ELR (cell line): Measurements from ENCODE around the gene TPO.

ENCODE experiments used
- DNase-seq: peaks from one replicate; pipeline ENCODE4 v3.0.0-alpha.2; 2015; ENCODE audit warnings: low read depth

Gene TPO

GRCh38 chr2:1450915-1451314 is 37.7 kb downstream of the TPO start:
- no peak for DNase-seq

- no peak for DNase-seq
Observed at GRCh38 chr2:1451422-1451821, 38.2 kb downstream of the TPO start.

- no peak for DNase-seq
Observed at GRCh38 chr2:1453561-1453960, 40.3 kb downstream of the TPO start.

DNA sequence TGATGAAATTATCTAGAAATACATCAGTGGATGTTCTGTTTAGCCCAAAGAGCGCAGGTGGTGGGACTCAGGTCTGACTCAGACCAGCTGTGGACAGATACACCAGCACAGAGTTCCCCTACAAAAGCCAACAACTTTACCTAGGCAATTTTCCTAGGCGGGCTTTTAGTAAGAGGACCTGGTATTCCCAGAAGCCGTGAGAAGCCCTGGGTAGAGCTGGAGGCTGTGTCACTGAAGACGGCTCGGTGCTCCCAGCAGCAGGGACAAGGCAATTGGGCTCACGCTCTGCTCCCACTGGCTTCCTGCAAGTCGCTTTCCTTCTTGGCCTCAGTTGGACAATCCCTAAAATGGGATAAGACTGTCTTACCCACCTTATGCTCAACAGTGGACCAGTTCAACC is 41.1 kb downstream of the TPO start:
- DNase-seq, result no peak

GRCh38 chr2:1455466-1455865 is 42.2 kb downstream of the TPO start:
- peak; percentile 19 for DNase-seq

DNA sequence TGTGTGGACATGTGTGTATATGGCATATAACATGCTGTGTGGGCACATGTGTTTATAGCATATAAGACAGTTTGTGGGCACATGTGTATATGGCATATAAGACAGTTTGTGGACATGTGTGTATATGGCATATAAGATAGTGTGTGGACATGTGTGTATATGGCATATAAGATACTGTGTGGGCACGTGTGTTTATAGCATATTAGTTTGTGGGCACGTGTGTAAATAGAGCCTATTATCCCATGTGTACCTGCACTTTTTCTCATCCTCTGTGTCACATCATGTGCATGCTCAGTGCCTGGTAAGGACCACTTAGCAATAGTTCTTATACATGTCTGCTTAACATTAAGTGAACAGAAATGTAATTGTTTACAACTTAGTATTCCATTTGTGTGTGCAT is 45.2 kb downstream of the TPO start:
- no peak for DNase-seq

DNA sequence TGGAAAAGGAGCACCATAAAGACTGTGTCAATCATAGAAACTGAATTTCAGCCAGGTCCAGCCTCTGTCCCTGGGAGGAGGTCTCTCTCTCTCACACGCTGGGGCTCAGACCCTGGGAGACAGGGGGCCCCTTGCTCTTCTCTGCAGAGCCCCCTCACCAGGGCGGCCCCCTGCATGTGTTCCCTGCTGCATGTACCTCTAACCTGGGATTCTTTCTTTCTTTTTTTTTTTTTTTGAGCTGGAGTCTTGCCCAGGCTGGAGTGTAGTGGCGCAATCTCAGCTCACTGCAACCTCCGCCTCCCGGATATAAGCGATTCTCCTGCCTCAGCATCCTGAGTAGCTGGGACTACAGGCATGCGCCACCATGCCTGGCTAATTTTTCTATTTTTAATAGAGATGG is 46.5 kb downstream of the TPO start:
- no peak for DNase-seq

DNA sequence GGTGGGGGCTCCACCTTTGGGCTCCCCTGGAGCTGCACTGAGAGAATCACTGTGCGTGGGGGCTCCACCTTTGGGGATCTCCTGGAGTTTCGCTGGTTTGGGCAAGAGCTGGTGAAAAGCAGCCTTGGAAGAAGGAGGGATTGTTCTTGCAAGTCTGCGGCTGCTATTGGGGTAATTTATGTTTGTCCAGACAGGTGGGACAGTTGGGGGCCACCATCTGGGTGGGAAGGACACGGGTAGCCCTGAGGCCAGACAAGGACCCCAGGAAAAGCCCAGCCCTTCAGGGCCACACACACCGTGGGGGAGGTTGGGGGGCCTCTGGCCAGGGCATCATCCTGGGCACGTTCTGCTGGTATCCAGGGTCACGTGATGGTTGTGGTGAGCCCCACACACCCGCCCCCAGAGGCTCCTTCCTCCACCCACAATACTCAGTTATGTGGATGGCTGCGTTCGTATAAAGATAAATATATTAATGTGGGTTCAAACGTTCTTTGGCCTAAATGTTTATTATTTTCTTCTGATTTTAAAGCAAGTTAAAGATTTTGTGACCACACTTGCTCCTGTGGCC is 47.7 kb downstream of the TPO start:
- no peak for DNase-seq

DNA sequence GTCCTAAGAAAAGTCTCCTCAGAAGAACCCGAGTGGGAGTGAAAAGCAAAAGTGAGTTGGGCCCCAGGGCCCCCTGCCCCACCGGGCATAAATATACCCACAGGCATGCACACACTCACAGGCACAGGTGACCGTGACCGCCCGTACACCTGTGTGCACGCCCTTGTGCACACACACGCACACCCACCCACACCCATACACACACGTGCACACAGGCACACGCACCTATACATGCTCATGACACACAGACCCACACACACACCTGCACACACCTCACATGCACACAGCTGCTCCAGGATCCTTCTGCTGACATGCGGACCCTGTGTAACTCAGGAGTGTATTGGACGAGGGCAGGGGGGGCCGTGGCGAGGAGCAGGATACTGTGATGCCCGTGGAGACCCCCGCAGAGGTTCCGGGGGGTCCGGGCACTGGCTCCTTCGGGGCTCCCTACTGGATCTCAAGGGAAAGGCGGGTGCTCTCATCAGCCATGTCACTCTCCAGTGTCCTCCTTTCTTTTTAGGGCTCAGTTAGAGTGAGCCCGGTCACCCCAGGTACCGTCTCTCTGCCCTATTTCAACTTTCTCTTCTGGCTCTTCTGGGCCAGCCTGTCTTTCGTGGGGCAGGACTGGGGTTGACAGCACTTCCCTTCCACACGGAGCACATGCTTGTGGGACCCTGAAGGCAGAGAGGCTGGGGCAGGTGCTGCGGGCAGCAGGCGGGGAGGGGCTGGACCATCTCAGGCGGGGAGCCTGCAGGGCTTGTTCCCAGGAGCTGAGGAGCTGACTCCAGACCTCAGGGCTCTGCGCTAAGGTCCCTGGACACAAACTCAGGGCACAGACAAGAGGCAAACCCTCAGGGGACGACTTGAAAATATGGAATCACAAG is 48.5 kb downstream of the TPO start:
- DNase-seq, result no peak

- DNase-seq, result no peak
Observed at GRCh38 chr2:1462994-1463393, 49.7 kb downstream of the TPO start.

DNA sequence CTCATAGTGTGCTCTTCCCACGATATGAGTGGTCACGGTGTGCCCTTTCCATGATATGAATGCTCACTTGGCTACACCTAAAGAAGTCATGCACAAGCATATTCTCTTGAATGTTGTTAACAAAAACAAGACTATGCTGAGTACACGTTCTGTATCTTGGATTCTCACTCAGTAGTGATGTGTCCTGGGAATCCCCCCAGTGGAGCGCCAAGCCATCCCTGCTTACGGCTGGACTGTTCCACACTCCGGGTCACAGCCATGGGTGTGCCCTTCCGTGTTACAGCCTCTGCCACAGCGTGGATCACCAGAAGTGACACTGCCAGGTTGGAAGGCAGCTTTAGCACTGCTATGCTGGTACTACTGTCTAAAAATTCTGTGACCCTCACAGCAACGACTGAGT is 59.1 kb downstream of the TPO start:
- DNase-seq, result no peak

GRCh38 chr2:1476617-1477195 is 63.4 kb downstream of the TPO start:
- DNase-seq, result no peak

DNA sequence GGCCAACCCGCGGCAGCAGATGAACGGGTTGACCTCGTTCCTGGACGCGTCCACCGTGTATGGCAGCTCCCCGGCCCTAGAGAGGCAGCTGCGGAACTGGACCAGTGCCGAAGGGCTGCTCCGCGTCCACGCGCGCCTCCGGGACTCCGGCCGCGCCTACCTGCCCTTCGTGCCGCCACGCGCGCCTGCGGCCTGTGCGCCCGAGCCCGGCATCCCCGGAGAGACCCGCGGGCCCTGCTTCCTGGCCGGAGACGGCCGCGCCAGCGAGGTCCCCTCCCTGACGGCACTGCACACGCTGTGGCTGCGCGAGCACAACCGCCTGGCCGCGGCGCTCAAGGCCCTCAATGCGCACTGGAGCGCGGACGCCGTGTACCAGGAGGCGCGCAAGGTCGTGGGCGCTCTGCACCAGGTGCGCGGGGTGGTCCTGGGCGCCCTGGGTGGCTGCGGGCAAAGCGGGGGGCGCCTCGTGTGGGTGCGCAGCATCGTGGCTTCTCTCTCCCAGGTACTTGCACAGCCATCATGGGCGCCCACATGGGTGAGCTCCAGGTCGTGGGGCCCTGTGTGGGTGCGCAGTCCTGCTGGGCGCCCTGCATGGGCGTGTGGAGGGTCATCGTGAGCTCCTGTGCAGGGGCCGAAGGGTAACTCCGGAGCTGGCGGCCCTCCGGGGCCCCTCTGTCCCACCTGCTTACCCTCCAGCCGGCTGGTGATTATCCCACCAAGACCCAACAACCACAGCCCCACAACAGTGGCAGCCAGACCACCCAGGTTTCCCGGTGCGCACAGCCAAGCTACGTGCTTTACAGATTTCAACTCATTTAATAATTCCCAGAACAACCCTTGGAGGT is 64.2 kb downstream of the TPO start:
- no peak for DNase-seq

- no peak for DNase-seq
Observed at GRCh38 chr2:1478311-1479305, 65.3 kb downstream of the TPO start.

DNA sequence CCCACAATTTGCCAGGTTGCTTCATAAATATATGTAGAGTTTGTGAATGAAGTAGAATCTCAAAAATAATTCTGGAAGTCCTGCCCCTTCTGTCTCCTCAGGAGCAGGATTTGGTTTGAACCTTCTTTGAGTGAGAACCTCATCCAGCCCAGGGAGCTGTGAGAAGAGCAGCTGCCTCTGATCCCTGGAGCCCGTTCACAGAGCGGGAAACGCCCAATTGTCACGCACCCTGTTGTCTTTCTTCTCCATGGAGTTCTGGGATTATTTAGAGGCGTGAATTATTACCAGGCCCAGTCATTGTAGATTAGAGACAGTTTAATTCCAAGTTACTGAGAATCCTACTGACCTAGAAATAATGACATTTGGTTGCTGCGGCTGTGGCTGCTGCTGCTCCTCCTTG is 66.1 kb downstream of the TPO start:
- no peak for DNase-seq

DNA sequence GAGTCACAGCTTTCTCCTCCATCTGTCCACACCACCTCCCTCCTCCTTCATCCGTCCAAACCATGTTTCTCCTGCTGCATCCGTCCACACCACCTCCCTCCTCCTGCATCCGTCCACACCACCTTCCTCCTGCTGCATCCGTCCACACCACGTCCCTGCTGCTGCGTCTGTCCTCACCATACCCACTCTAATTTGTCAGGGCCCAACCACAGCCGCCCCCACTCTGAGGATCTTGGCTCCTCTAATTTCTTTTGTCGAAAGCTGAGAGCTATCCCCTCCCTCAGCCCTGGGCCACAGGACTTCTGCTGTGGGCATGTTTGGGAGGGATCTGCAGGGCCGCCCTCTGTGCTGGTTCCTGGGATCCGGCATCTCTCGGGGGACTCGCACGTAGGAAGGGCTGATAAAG is 67.4 kb downstream of the TPO start:
- DNase-seq, result peak; percentile 6

DNA sequence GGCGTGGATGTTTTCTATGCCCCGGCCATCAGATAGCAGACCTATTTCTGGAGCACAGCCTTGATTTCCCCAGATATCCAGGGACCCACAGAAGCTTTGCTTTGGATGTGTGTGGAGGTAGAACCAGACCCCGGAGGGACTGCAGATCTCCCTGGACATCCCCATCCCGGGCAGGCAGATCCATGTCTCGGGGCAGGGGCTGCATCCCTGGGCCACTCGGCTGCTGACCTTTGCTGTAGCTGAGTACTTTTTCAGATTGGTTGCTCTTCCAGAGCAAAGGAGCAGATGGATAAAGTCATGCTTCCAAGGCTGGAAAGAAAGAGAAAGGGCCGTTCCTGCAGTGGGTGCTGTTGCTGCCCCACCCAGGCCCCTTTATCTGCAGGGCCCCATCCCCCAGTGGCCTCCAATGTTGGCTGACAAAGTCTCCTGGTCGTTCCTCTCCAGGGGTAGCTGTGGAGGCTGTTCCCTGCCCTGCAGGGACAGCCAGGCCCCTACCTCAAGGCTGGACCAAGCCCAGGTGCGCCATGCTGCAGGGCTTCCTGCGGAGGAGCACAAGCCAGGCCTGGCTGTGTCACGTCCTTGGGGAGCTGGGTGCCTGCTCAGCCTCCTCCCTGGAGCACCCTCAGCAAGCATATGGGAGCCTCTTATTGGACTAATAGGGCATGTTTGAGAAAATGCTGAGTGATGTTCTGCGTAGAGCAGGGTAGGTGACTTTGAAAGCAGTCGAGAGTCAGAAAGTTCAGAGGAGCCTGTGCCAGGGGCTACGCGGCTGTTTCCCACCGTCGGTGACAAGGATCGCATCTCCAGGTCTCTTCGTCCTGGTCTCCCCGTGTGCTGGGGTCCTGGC is 68.4 kb downstream of the TPO start:
- no peak for DNase-seq

DNA sequence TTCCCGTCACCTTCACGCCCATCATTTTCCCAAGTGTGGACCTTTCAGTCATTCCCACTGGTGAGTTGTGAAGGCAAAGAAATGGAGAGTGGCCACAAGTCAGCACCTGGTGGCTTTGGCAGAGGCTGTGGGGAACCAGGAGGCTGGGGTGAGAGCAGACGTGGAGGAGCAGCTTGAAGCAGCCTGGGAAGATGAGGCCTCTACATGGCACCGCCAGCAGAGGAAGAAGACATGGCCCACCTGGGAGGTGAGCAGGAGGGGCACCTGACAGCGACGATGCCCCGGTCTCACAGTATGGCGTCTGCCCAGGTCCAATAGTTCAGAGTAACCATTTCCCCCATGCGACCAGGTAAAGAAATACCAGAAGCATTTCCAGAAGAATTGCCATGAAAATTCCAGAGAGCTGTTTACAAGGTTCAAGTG is 69.0 kb downstream of the TPO start:
- no peak for DNase-seq

GRCh38 chr2:1482981-1483380 is 69.7 kb downstream of the TPO start:
- DNase-seq, result no peak

DNA sequence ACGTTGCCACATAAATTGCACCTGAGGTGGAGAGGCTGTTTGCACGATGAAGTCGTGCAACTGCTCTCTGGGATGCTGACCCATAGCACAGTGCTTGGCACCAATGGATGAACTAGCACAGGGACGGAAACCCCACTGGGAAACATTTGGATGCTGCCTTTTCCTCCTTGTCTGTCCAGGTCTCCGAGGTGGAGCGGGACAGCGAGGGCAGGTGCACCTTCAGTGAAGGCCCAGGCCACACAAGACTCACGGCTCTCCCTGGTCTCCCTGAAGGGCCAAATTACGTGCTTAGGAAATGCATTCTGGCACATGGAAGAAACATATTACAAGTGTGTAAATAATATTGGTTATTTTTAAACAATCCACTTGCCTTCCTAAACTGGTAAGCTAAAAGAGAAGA is 70.3 kb downstream of the TPO start:
- DNase-seq, result no peak
